Suprapubic skin (tissue), 4 donors: ENCODE results near the gene CFAP65. TPM values are rescaled to one million over a fixed set of nuclear protein-coding genes. Genes with fewer than 3 reads are reported as not detected.

Source experiments
- DNase-seq, 2 donors: peaks; one replicate each; pipeline ENCODE4 v3.0.0-alpha.2; 2019; ENCODE audit warnings: low spot score in 2 of 2
- H3K27ac ChIP-seq: fragments of 200-600 bp; sonication (generic); one replicate; pipeline ENCODE4 v1.5.1; 2019
- H3K27me3 ChIP-seq: fragments of 200-600 bp; sonication (generic); one replicate; pipeline ENCODE4 v1.5.1; 2019
- H3K36me3 ChIP-seq: fragments of 200-600 bp; sonication (generic); one replicate; pipeline ENCODE4 v1.5.1; 2019
- H3K4me1 ChIP-seq: fragments of 200-600 bp; sonication (generic); one replicate; pipeline ENCODE4 v1.5.1; 2019
- H3K4me3 ChIP-seq: fragments of 200-600 bp; sonication (generic); one replicate; pipeline ENCODE4 v1.5.1; 2019; ENCODE audit warnings: mild to moderate bottlenecking
- H3K9me3 ChIP-seq: fragments of 200-600 bp; sonication (generic); one replicate; pipeline ENCODE4 v1.5.1; 2019
- EP300 ChIP-seq: sonication (generic); formaldehyde crosslinking; IDR thresholded peaks from one replicate; pipeline ENCODE4 v1.6.1; 2017; ENCODE audit warnings: antibody characterized with exemption
- POLR2A ChIP-seq, 2 donors: fragments of 450-650 bp; IDR thresholded peaks; one replicate each; pipeline ENCODE4 v1.6.1; 2017; ENCODE audit warnings: antibody characterized with exemption in 2 of 2, mild to moderate bottlenecking in 2 of 2, moderate library complexity in 2 of 2
- POLR2AphosphoS5 ChIP-seq, 3 donors: sonication (generic); formaldehyde crosslinking; IDR thresholded peaks; one replicate each; pipeline ENCODE4 v1.6.1; 2017; ENCODE audit warnings: antibody characterized with exemption in 3 of 3
- WGBS: methylation state at CpG from one replicate; pipeline ENCODE4 v1.1.5; 2018; 5-methylcytosine and 5-hydroxymethylcytosine counted together
- total RNA-seq, 4 donors: library from RNA; depleted of rRNA; stranded (reverse); fragments of >200 nt; gene quantifications; one replicate each; pipeline ENCODE4 v1.1.0, GENCODE V29; 2016
- TF ChIP-seq, protein P1 (sequence below), 2 donors: fragments of 200-600 bp in 1 of 2; fragments of 450-650 bp in 1 of 2; sonication (generic) in 1 of 2; IDR thresholded peaks; one replicate each; pipeline ENCODE4 v1.5.1; 2016 to 2019; ENCODE audit warnings: antibody characterized with exemption in 2 of 2, mild to moderate bottlenecking in 1 of 2, moderate library complexity in 1 of 2

The CFAP65 gene
- total RNA-seq, 4 donors from 2014 or later, result not detected

DNA sequence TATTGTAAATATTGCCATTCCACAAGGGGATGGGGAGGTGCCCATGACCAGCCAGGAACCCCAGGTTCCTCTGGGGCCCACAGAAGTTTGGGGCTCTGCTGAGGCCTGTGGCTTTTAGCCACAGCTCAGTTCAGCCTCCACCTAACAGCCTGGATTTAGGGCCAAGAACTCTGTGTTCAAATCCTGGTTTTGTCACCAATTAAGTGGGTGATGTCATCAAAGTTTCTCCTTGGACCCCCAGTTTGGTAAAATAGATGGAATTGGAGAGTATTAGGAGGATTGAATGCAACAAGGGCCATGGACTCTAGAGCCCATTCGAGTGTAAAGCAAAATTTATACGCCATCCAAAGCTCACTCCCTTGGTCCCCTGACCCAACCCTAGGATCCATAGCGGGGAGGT lies 53.2 kb downstream of the CFAP65 start:
- H3K4me3 ChIP-seq, result no peak overlapping the region
- 45% methylated on average over 3 of the region's 3 CpGs for WGBS

DNA sequence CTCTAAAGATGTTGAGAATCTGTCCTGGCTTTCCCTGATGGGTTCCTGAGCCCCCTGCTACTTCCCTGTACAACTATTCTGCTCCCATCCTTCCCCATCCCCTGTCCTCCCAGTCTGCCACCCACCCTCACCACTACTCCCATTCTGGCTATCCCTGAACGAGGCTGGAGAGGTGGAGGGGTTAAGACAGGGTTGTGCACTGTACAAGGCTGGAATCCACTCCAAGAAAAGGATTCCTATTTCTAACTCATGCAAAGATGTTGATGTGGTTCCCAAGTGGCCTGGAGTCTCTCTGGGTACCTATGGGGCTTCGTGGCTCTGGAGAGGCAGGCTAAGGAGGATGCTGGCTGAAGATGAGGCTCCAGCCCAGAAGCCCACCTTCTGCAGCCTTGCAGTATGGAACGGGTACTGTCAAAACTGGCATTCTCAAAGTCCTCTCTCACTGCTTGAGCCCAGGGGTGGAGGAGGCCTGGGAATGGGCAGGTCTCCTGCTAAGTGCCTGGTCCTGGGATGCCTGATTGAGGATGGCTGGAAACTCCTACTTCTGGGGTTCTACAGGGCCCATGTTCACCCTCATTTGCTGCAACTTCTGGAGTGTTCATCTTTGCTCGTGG lies 55.1 kb downstream of the CFAP65 start:
- Histone ChIP-seq H3K27ac (no peak overlapping the region), H3K27me3 (peaks cover 100% of the 10 kb centered on the region), H3K4me1 (peaks cover 33% of the 10 kb centered on the region), H3K36me3 (no peaks in the 10 kb centered on the region), H3K9me3 (no peaks in the 10 kb centered on the region), H3K4me3 (no peak overlapping the region)
- WGBS, result 68% methylated on average over 2 of the region's 4 CpGs
- DNase-seq, result peak in 1 of 2 donors; percentile 29
- TF ChIP-seq POLR2AphosphoS5 (IDR thresholded peaks at IDR 0.05), result no peak
- TF ChIP-seq, protein P1, sequence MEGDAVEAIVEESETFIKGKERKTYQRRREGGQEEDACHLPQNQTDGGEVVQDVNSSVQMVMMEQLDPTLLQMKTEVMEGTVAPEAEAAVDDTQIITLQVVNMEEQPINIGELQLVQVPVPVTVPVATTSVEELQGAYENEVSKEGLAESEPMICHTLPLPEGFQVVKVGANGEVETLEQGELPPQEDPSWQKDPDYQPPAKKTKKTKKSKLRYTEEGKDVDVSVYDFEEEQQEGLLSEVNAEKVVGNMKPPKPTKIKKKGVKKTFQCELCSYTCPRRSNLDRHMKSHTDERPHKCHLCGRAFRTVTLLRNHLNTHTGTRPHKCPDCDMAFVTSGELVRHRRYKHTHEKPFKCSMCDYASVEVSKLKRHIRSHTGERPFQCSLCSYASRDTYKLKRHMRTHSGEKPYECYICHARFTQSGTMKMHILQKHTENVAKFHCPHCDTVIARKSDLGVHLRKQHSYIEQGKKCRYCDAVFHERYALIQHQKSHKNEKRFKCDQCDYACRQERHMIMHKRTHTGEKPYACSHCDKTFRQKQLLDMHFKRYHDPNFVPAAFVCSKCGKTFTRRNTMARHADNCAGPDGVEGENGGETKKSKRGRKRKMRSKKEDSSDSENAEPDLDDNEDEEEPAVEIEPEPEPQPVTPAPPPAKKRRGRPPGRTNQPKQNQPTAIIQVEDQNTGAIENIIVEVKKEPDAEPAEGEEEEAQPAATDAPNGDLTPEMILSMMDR (IDR thresholded peaks at IDR 0.05), result no peak
- TF ChIP-seq EP300, result no peak
- no peak for TF ChIP-seq POLR2A (IDR thresholded peaks at IDR 0.05)

More for the DNA sequence above, 53.2 kb downstream of the CFAP65 start:
- Histone ChIP-seq H3K4me1 (peaks cover 25% of the 10 kb centered on the region), H3K27me3 (peaks cover 100% of the 10 kb centered on the region), H3K36me3 (no peaks in the 10 kb centered on the region), H3K27ac (no peak overlapping the region), H3K9me3 (no peaks in the 10 kb centered on the region)
- peak in 1 of 2 donors; percentile 0 for DNase-seq
- TF ChIP-seq POLR2AphosphoS5 (IDR thresholded peaks at IDR 0.05), result no peak
- TF ChIP-seq, protein P1 (IDR thresholded peaks at IDR 0.05), result no peak
- no peak for TF ChIP-seq EP300
- no peak for TF ChIP-seq POLR2A (IDR thresholded peaks at IDR 0.05)

DNA sequence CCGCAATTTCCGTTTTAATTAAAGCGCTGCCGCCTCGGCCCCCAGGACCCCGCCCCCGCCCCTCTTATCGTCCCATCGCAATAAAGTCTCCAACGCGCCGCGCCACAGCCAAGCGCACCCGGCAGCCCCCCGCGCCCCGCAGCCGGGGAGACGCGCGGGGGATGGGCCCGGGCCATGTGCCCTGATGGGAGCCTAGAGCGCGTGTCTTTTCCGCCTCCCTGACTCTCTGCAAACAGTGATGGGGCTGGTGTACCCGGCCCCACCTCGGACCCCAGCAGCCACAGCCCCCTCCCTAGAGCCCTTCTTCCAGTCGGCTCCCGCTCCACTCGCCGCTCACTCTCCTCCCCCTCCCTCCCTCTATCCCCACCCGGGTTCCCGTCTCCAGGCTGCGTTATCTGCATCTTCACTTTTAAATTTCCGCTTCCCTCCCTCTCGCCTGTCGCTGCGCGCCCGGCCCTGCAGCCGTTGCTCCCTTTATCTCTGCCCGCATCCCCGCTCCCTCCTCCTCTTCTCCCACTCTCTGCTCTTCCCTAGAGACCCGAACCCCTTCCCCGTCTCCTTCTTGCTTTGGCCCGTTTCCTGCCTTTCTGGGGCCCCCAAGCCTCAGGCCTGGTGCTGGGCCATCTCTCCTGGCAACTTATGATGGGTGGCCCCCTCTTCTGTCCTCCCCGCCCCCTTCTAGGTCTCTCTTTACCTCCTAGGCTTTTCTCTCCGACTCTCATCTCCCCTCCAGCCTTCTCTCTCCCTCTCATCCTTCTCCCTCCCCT lies 55.8 kb downstream of the CFAP65 start:
- H3K4me1 ChIP-seq, result peaks cover 41% of the 10 kb centered on the region
- TF ChIP-seq, protein P1 (IDR thresholded peaks at IDR 0.05), result no peak
- TF ChIP-seq EP300, result no peak
- TF ChIP-seq POLR2A (IDR thresholded peaks at IDR 0.05), result no peak
- TF ChIP-seq POLR2AphosphoS5 (IDR thresholded peaks at IDR 0.05), result no peak
- H3K27me3 ChIP-seq, result peaks cover 100% of the 10 kb centered on the region
- DNase-seq, result no peak
- no peak overlapping the region for H3K27ac ChIP-seq
- peak overlapping the region; percentile 0 for H3K4me3 ChIP-seq
- H3K36me3 ChIP-seq, result no peaks in the 10 kb centered on the region
- no peaks in the 10 kb centered on the region for H3K9me3 ChIP-seq
- 6% methylated on average over 27 of the region's 49 CpGs for WGBS

DNA sequence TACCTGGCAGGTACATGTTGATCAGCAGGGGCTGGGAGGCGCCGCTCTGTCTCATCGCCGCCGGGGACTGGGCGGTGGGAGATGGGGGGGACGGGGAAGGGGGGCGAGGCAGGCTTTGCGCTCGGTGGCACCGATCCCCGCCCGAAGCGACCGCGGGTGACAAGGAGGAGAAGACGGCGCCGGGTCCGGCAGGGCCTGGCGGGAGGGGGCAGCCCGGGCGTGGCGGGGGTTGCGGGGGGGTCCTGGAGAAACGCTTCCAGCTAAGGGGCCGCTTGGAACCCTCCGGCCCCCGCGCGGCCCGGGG lies 56.3 kb downstream of the CFAP65 start, which contains the start of gene FEV:
FEV (minus strand) TSS at position 164 of the 304 bp plus-strand sequence; CDS start at position 55, 109 bp downstream.
- TF ChIP-seq POLR2AphosphoS5 (IDR thresholded peaks at IDR 0.05), result no peak
- WGBS, result 0% methylated on average over 7 of the region's 32 CpGs
- Histone ChIP-seq H3K36me3 (no peaks in the 10 kb centered on the region), H3K27ac (no peak within 1 kb of the TSS), H3K4me1 (peaks cover 45% of the 10 kb centered on the region), H3K27me3 (peaks cover 100% of the 10 kb centered on the region), H3K9me3 (no peaks in the 10 kb centered on the region), H3K4me3 (peak within 1 kb of the TSS; percentile 0)
- DNase-seq, result no peak

DNA sequence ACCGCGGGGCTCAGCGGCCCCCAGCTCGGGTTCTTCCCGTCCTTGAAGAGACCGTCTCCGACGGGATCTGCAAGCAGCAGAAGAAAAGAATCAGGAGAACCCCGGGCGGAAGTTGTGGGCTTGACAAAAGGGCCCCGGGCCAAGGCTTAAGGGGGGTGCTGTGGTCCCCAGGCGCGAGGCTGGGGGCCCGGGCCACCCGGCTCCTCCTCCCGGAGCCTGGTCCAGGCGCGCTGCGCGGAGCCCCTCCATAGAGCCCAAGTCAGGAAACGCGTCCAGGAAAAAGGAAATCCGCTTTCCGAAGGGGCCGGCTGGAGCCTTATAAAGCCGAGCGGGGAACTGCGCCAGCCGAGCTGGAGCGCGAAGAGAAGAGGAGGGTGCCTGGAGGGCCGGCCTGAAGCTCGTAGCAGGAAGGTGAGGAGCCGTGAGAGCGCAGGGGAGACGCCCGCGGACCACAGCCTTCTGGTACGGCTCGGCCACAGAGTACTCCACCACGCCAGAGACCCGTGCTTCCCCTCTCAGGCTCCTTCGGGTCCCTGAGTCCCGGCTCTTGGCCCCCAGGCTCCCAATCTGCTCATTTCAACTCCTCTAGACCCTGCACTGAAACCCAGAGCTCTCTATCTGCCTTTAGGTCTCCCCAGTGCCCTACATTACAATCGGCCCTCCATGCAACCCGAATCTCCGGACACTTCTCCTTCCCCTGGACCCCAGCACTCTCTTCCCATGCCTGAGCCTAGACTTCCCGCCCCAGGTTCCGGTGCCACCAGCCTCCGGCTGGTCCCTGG lies 56.9 kb downstream of the CFAP65 start:
- H3K4me3 ChIP-seq, result peak overlapping the region; percentile 0
- no peak for TF ChIP-seq POLR2AphosphoS5 (IDR thresholded peaks at IDR 0.05)
- no peak for TF ChIP-seq POLR2A (IDR thresholded peaks at IDR 0.05)
- TF ChIP-seq EP300, result no peak
- TF ChIP-seq, protein P1 (IDR thresholded peaks at IDR 0.05), result no peak
- H3K27ac ChIP-seq, result no peak overlapping the region
- peak in 1 of 2 donors; percentile 48 for DNase-seq
- under 1% methylated on average over 40 of the region's 50 CpGs for WGBS
- H3K9me3 ChIP-seq, result no peaks in the 10 kb centered on the region
- peaks cover 50% of the 10 kb centered on the region for H3K4me1 ChIP-seq
- H3K27me3 ChIP-seq, result peaks cover 100% of the 10 kb centered on the region
- H3K36me3 ChIP-seq, result no peaks in the 10 kb centered on the region
